Inferior parietal cortex (tissue), 1 donor: ENCODE data around the gene PRRX1.
A peak's percentile ranks its signal among the peaks of the same experiment; 100 is the strongest.

Source experiments
- DNase-seq: peaks from one replicate; pipeline ENCODE4 v3.0.0-alpha.2; 2016; ENCODE audit errors: extremely low spot score

Gene PRRX1

GRCh38 chr1:170691258-170691657 is 27.3 kb downstream of the PRRX1 start:
- DNase-seq: no peak

DNA sequence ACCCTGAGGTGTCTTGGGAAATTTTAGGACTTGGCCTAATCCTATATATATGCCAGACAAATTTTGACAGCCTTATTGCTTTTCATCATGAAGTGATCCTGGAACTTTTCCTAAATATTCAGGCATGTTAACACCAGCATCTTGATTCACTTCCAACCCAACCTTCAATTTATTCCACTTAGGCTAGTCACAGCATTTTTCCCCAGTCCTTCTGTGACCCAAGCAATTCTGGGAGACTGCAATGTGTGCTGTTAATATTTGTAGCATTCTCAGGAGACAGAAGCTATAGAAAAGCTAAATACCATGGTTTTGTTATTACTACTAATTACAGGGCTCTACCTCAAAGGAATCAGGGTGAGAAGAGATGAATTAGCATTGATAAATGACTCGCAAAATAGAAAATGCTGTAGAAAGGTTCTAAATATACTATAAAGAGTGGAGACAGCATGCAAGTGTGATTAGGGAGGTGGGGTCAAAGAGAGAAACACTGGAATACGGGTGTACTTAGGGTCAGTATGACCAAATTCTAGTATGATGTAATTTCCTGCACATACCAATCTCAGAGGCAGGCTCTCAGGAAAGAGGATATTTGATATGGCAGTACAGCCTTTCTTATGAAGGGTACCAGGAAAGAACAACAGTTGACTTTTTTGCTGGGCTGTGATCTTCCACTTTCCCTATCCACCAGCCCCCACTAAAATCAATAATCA is 29.1 kb downstream of the PRRX1 start:
- no peak for DNase-seq

- no peak for DNase-seq
Measured at GRCh38 chr1:170694172-170694926, 30.4 kb downstream of the PRRX1 start.

- no peak for DNase-seq
Measured at GRCh38 chr1:170695955-170696590, 32.1 kb downstream of the PRRX1 start.

- DNase-seq: no peak
Measured at GRCh38 chr1:170696591-170697290, 32.8 kb downstream of the PRRX1 start.

DNA sequence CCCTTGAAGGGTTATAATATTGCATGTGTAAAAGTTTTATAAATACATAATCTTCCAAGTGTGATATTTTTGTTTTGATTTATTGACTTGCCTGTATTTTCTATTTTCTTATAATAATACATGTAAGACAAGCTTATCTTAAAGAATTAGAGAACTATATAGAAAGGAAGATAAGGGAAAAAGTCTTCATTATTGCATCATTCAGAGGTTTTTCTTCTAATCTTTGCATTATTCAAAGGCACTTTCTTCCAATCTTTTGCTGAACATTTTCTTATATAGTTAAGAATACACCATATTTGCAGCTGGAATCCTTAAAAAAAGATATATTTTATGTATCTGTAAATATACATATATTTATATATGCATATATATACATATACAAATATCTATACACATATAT is 33.4 kb downstream of the PRRX1 start:
- no peak for DNase-seq

- peak; percentile 50 for DNase-seq
Measured at GRCh38 chr1:170698301-170699275, 34.7 kb downstream of the PRRX1 start.

DNA sequence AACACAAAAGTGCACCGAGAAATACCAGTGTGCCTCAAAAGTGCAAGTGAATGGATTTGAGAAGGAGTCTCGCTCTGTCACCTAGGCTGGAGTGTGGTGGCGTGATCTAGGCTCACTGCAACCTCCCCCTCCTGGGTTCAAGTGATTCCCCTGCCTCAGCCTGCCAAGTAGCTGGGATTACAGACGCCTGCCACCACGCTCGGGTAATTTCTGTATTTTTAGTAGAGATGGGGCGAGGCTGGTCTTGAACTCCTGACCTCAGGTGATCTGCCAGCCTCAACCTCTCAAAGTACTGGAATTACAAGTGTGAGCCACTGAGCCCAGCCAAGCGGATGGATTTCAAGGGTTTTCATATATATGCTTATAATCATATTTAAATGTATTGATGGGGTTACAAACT is 35.8 kb downstream of the PRRX1 start:
- DNase-seq: no peak

DNA sequence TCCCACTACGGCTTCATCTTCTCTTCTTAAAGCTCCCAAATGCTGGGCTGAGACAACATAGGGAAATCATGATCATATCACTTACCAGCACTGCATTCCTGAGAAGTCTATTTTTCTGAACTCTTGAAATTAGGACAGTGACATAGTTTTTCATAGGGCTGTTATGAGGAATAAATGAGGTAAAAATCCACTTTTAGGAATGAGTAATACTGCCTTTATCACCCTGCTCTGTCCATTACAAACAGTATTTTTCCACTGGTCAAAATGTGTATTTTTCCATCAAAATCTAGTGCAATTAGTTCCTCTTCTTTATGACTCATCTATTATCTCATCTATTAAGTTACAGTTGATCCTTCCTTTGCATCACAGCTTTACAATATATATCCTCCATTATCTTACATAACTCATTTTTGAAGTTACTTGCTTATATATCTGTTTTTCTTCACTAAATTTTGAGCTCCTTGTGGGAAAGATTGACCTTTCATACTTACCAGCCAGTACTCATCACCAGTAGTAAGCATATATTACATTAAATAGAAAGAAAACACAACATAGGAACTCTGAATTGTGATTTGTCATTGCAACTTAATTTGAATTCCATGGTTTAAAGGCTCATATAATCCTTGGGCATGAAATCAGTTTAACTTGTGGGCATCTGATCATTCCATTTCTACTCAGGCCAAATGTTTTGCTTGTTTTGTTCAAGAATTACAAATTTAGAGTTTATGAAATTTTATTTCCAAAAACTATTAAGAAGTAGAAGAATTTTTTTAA is 37.1 kb downstream of the PRRX1 start:
- DNase-seq: no peak

- DNase-seq: no peak
Measured at GRCh38 chr1:170701962-170702361, 38.0 kb downstream of the PRRX1 start.

- DNase-seq: no peak
Measured at GRCh38 chr1:170703591-170703990, 39.7 kb downstream of the PRRX1 start.

GRCh38 chr1:170704256-170704655 is 40.3 kb downstream of the PRRX1 start:
- no peak for DNase-seq

GRCh38 chr1:170705981-170706380 is 42.0 kb downstream of the PRRX1 start:
- DNase-seq: no peak

GRCh38 chr1:170707117-170707516 is 43.2 kb downstream of the PRRX1 start:
- DNase-seq: no peak

DNA sequence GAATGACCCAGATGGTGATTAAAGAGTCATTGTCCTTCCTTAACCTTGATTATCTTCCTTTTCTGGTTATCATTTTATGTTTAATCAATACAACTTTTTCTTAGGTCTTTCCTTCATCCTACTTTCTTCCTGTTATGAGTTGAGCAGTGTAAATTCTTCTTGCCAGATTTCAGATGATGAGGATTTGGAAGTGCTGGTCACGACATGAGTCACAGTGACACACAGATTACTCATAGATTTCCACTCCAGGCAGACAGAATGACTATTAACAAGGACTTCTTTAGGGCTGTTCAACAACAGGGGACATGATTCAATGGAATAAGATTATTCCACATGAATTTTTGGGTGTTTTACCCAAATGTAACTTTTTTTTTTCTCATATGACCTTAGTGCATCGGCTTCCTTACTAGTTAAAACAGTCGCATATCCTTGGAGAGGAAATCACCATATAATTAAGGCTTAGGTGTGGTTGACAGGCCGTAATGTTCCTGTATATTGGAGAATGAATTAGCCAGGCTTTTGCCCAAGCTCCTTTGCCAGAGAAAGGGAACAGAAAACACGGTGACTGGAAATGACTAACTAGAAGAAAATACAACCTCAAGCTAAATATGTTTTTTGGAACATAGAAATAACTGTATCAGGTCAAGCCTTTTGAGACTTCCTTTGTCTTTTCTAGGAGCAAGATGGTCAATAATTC is 44.2 kb downstream of the PRRX1 start:
- peak; percentile 23 for DNase-seq

- no peak for DNase-seq
Measured at GRCh38 chr1:170711682-170712081, 47.8 kb downstream of the PRRX1 start.

GRCh38 chr1:170714163-170714562 is 50.2 kb downstream of the PRRX1 start:
- DNase-seq: no peak

DNA sequence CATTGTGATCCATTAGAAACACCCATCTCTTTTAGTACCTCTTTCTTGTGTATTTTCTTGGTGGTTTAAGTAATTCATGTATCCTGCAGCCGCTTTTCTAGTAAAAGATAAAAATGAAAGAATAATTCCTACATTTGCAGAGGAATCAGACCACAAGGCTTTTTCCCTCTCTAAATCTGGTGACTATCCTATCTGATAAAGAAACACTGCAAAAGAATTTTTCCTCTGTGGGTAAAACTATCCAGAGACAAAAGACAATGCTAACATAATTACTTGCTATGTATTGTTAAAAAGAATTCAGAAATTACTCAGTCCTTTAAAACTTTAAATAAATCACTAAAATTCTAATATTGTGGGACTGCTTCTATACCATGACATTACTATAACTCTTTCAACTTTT is 51.0 kb downstream of the PRRX1 start:
- no peak for DNase-seq

- no peak for DNase-seq
Measured at GRCh38 chr1:170716835-170717429, 53.0 kb downstream of the PRRX1 start.
